ENCODE data around the gene NFXL1. TPM values are rescaled to one million over a fixed set of nuclear protein-coding genes. Genes with fewer than 3 reads are reported as not detected.

NFXL1 gene
- total RNA-seq, 2 experiments from 2014 or later: 17.9 to 28.4 TPM

DNA sequence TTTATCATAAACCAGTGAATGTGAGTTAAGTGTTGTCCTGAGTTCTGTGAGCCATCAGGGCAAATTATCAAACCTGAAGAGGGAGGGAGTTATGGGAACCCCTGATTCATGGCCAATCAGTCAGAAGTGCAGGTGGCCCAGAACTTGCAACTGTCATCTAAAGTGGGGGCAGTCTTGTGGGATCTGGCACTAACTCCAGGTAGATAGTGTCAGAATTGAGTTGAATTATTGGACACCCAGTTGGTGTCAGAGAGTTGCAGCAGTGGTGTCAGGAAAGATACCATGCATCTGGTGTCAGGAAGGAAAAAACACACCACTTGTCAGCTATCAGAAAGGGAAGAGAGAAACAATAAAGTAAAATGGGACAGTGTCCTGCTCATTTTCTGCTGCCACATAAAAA is 84.9 kb downstream of the NFXL1 start:
- H3K9me3 ChIP-seq (ENCODE audit: low read length): peaks cover 10% of the 10 kb centered on the region; the same call in 1 of the 2 replicates
- no peaks in the 10 kb centered on the region for H3K4me1 ChIP-seq (ENCODE audit: insufficient read depth, low read length, poor library complexity, severe bottlenecking)
- no peaks in the 10 kb centered on the region for H3K79me2 ChIP-seq (ENCODE audit: insufficient read depth, low read depth, low read length)
- DNase-seq (ENCODE audit: low spot score): no peak
- no peak overlapping the region for H2AFZ ChIP-seq (ENCODE audit: low read length)
- intact Hi-C loops (cut with micrococcal nuclease; ENCODE audit: unreplicated experiment): no loop called here
- no peak overlapping the region for H3K4me2 ChIP-seq (ENCODE audit: low read length)
- no peaks in the 10 kb centered on the region for H3K36me3 ChIP-seq (ENCODE audit: insufficient read depth, low read length)
- ChIA-PET POLR2A (interaction anchor here (0.6 to 0.8 kb wide), 2 partner anchors 9 to 10 kb away, joined by 3 to 4 read pairs; no protein-coding TSS in a partner anchor), CTCF (ENCODE audit: unreplicated experiment) (no interaction called here)
- H4K20me1 ChIP-seq (ENCODE audit: insufficient read depth, low read length): no peaks in the 10 kb centered on the region
- no TSS peak for BruUV-seq (replicated peaks)
- no peak overlapping the region for H3K27ac ChIP-seq (ENCODE audit: low read depth, low read length, poor library complexity, severe bottlenecking)
- TF ChIP-seq, protein P1, sequence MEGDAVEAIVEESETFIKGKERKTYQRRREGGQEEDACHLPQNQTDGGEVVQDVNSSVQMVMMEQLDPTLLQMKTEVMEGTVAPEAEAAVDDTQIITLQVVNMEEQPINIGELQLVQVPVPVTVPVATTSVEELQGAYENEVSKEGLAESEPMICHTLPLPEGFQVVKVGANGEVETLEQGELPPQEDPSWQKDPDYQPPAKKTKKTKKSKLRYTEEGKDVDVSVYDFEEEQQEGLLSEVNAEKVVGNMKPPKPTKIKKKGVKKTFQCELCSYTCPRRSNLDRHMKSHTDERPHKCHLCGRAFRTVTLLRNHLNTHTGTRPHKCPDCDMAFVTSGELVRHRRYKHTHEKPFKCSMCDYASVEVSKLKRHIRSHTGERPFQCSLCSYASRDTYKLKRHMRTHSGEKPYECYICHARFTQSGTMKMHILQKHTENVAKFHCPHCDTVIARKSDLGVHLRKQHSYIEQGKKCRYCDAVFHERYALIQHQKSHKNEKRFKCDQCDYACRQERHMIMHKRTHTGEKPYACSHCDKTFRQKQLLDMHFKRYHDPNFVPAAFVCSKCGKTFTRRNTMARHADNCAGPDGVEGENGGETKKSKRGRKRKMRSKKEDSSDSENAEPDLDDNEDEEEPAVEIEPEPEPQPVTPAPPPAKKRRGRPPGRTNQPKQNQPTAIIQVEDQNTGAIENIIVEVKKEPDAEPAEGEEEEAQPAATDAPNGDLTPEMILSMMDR (conservative IDR thresholded peaks at IDR 0.05; ENCODE audit: low read length): no peak
- no peak for TF ChIP-seq EZH2phosphoT487 (IDR thresholded peaks at IDR 0.05; ENCODE audit: borderline replicate concordance, low read depth, low read length)
- H3K4me3 ChIP-seq (ENCODE audit: low read depth, low read length, poor library complexity, severe bottlenecking): no peak overlapping the region
- no peaks in the 10 kb centered on the region for H3K9me2 ChIP-seq (ENCODE audit: insufficient read depth, low read length)

GRCh38 chr4:47827343-47828047 is 86.9 kb downstream of the NFXL1 start:
- H3K9me2 ChIP-seq (ENCODE audit: insufficient read depth, low read length): no peaks in the 10 kb centered on the region
- intact Hi-C loops (cut with micrococcal nuclease; ENCODE audit: unreplicated experiment): no loop called here
- DNase-seq (ENCODE audit: low spot score): no peak
- H3K27ac ChIP-seq (ENCODE audit: low read depth, low read length, poor library complexity, severe bottlenecking): no peak overlapping the region
- no TSS peak for BruUV-seq (replicated peaks)
- H4K20me1 ChIP-seq (ENCODE audit: insufficient read depth, low read length): no peaks in the 10 kb centered on the region
- H3K4me2 ChIP-seq (ENCODE audit: low read length): no peak overlapping the region
- no peak overlapping the region for H3K4me3 ChIP-seq (ENCODE audit: low read depth, low read length, poor library complexity, severe bottlenecking)
- H3K79me2 ChIP-seq (ENCODE audit: insufficient read depth, low read depth, low read length): no peaks in the 10 kb centered on the region
- H3K36me3 ChIP-seq (ENCODE audit: insufficient read depth, low read length): no peaks in the 10 kb centered on the region
- H2AFZ ChIP-seq (ENCODE audit: low read length): no peak overlapping the region
- no peaks in the 10 kb centered on the region for H3K4me1 ChIP-seq (ENCODE audit: insufficient read depth, low read length, poor library complexity, severe bottlenecking)
- POLR2A ChIA-PET: interaction anchor here (0.6 to 1.1 kb wide), 3 partner anchors 9 to 380 kb away, joined by 3 to 5 read pairs (median 3); no protein-coding TSS in a partner anchor
- TF ChIP-seq EZH2phosphoT487 (IDR thresholded peaks at IDR 0.05; ENCODE audit: borderline replicate concordance, low read depth, low read length): no peak
- TF ChIP-seq, protein P1 (conservative IDR thresholded peaks at IDR 0.05; ENCODE audit: low read length): no peak
- CTCF ChIA-PET (ENCODE audit: unreplicated experiment): no interaction called here
- H3K9me3 ChIP-seq (ENCODE audit: low read length): no peaks in the 10 kb centered on the region

GRCh38 chr4:47824840-47825239 is 89.5 kb downstream of the NFXL1 start:
- DNase-seq (ENCODE audit: low spot score): no peak
- no peaks in the 10 kb centered on the region for H4K20me1 ChIP-seq (ENCODE audit: insufficient read depth, low read length)
- CTCF ChIA-PET (ENCODE audit: unreplicated experiment): no interaction called here

More at GRCh38 chr4:47824840-47825239, 89.5 kb downstream of the NFXL1 start:
- Histone ChIP-seq H3K79me2 (ENCODE audit: insufficient read depth, low read depth, low read length) (no peaks in the 10 kb centered on the region), H3K9me2 (ENCODE audit: insufficient read depth, low read length) (no peaks in the 10 kb centered on the region), H3K4me2 (ENCODE audit: low read length) (no peak overlapping the region), H3K4me3 (ENCODE audit: low read depth, low read length, poor library complexity, severe bottlenecking) (no peak overlapping the region), H3K36me3 (ENCODE audit: insufficient read depth, low read length) (no peaks in the 10 kb centered on the region), H3K9me3 (ENCODE audit: low read length) (no peaks in the 10 kb centered on the region), H3K4me1 (ENCODE audit: insufficient read depth, low read length, poor library complexity, severe bottlenecking) (no peaks in the 10 kb centered on the region), H2AFZ (ENCODE audit: low read length) (no peak overlapping the region), H3K27ac (ENCODE audit: low read depth, low read length, poor library complexity, severe bottlenecking) (no peak overlapping the region)
- no peak for TF ChIP-seq EZH2phosphoT487 (IDR thresholded peaks at IDR 0.05; ENCODE audit: borderline replicate concordance, low read depth, low read length)
- TF ChIP-seq, protein P1 (conservative IDR thresholded peaks at IDR 0.05; ENCODE audit: low read length): no peak
- POLR2A ChIA-PET: interaction anchor here (0.6 kb wide), 1 partner anchor 1333 kb away, joined by 3 read pairs; no protein-coding TSS in a partner anchor
- intact Hi-C loops (cut with micrococcal nuclease; ENCODE audit: unreplicated experiment): no loop called here
- BruUV-seq (replicated peaks): no TSS peak
